ENCODE results near the gene GLIPR1.
"Not testable (repeated sequence)": the region's sequence is repeated elsewhere in the genome, so short reads cannot be mapped to it uniquely, and the experiment has no call there.

The GLIPR1 gene

GRCh38 chr12:75476071-75476470, 4.5 kb upstream of the GLIPR1 start:
- no peak for DNase-seq

- no peak for DNase-seq
Measured at GRCh38 chr12:75477137-75477536, 3.4 kb upstream of the GLIPR1 start.

- no peak for DNase-seq
Measured at GRCh38 chr12:75478116-75478794, 2.3 kb upstream of the GLIPR1 start.

- DNase-seq, result no peak
Measured at GRCh38 chr12:75479963-75480461, 543 bp upstream of the GLIPR1 start.

GRCh38 chr12:75481013-75481705, 604 bp downstream of the GLIPR1 start:
- no peak for DNase-seq

GRCh38 chr12:75481774-75482173, 1.2 kb downstream of the GLIPR1 start:
- DNase-seq, result no peak

GRCh38 chr12:75482646-75483045, 2.1 kb downstream of the GLIPR1 start:
- no peak for DNase-seq

- DNase-seq, result no peak
Measured at GRCh38 chr12:75483431-75483830, 2.9 kb downstream of the GLIPR1 start.

GRCh38 chr12:75484450-75484849, 3.9 kb downstream of the GLIPR1 start:
- DNase-seq, result not testable (repeated sequence)

- DNase-seq, result no peak
Measured at GRCh38 chr12:75487308-75487707, 6.8 kb downstream of the GLIPR1 start.

- no peak for DNase-seq
Measured at GRCh38 chr12:75488553-75488952, 8.0 kb downstream of the GLIPR1 start.

- no peak for DNase-seq
Measured at GRCh38 chr12:75489187-75489586, 8.6 kb downstream of the GLIPR1 start.

- DNase-seq, result no peak
Measured at GRCh38 chr12:75489613-75490210, 9.2 kb downstream of the GLIPR1 start.

- DNase-seq, result no peak
Measured at GRCh38 chr12:75491169-75491568, 10.6 kb downstream of the GLIPR1 start.

- DNase-seq, result no peak
Measured at GRCh38 chr12:75503459-75503858, 22.9 kb downstream of the GLIPR1 start.

- no peak for DNase-seq
Measured at GRCh38 chr12:75503866-75504265, 23.3 kb downstream of the GLIPR1 start.

GRCh38 chr12:75505706-75506312, 25.3 kb downstream of the GLIPR1 start:
- DNase-seq, result no peak

- DNase-seq, result no peak
Measured at GRCh38 chr12:75507086-75507485, 26.5 kb downstream of the GLIPR1 start.

GRCh38 chr12:75508159-75508558, 27.6 kb downstream of the GLIPR1 start:
- DNase-seq, result no peak

- DNase-seq, result no peak
Measured at GRCh38 chr12:75509621-75510020, 29.1 kb downstream of the GLIPR1 start.

- DNase-seq, result peak; percentile 87 to 94
Measured at GRCh38 chr12:75511116-75512048, 30.8 kb downstream of the GLIPR1 start, which contains the start of gene KRR1. KRR1 (minus strand) TSS chr12:75511609; CDS start chr12:75511597, 12 bp downstream.

- not testable (repeated sequence) for DNase-seq
Measured at GRCh38 chr12:75521224-75521623, 40.7 kb downstream of the GLIPR1 start.

All from cerebellar nuclear complex (tissue), 1 donor.